HPDE6-E6E7 (cell line): ENCODE results near the gene GIPC3.
"Not testable (repeated sequence)": the region's sequence is repeated elsewhere in the genome, so short reads cannot be mapped to it uniquely, and the experiment has no call there.

Source experiments
- DNase-seq: peaks from one replicate; pipeline ENCODE4 v3.0.0; 2011; ENCODE audit warnings: missing footprints; ENCODE audit errors: extremely low spot score

Gene GIPC3

DNA sequence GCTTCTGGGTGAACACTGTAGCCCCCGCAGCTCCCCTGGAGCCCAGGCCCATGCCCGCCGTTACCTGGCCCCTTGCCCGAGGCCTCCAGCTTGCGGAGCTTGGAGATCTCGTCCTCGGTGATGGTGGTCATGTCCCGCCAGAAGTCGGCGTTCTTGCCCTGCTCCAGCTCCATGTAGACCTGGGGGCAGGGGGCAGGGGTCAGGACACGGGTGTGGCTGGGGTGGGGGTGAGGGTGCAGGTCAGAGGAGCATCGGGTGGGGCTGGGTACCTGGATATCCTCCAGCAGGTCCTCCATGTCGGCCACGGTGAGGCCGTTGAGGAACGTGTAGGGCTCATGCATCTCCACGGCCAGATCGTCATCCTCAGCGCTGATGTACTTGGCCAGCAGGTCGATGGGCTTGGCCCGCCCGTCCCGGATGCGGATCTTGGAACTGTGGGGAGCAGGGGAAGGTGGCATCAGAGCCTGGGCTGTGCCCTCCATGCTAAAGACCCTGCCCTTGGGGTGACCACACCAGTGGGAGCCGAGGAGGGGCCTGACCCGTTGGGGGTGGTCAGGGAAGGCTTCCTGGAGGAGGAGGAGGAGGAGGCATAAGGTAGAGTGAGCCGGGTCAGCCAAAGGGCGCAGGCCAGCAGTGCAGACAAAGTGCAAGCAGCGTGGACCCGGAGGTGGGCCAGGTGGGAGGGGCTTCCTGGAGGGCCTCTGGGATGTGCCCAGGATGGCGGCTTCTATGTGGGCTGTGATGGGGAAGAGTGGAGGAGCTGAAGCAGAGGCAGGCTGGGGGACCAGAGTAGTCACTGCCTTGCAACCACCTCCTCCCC, 33.7 kb downstream of the GIPC3 start:
- DNase-seq = no peak

- DNase-seq = no peak
Measured at GRCh38 chr19:3619631-3620012, 34.3 kb downstream of the GIPC3 start.

DNA sequence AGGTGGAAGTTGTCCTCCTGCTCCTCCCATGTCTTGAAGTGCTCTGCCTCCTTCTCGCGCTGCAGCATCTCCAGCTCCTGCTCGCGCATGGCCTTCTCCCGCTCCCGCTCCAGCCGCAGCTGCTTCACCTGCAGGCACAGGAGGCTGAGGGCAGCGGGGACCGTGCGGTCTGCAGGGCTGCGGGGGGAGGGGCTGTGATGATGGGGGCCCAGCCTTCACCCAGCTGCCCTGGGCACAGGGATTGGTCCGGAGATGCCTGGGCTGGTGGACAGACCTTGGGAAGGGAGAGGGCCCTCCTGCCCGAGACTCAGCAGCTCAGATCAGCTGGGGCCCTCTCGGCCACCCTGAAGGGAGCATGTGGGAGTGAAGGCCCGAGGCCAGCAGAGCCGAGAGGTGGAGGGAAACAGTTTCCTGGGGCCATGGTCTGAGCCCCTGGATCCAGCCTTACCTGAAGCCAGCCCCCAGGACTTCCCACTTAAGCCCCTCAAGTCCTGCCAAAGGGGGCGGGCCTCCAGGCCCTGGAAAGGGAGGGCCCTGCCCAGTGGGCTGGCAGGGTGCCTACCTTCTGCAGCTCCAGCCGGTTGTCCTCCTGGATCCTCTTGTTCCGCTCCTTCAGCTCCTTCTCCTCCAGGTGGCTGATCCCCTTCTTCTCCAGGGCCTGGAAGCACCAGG, 35.0 kb downstream of the GIPC3 start:
- no peak for DNase-seq

DNA sequence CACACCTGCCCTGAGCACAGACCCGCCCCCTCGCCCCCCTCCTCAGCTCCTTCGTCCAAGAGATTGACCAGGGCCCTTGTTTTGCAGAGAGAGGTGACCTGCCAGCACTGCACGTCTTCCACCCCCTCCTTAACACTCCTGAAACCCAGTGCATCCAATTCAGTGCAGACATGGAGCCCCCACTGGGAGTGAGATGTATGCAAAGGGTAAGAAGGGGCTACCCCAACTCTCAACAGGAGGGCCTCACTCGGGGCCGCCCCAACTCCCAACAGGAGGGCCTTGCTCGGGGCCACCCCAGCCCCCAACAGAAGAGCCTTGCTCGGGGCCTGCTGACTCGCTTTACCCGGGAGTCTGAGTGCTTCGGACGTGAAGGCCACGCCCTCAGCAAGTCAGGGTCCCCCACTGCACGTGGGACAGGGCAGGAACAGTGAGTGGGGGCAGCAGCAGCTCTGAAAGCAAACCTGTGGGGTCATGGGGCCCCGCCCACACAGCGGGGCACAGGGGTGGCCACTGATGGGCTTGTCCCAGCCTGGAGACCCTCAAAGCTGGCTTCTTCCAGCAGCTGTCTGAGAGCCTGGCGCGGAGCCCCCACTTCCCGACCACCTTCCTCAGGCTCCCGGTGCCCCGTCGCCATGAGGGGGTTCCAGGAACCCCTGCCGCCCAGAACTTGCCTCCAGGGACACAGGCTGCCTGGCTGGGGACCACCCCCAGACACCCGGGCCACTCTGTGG, 35.7 kb downstream of the GIPC3 start:
- DNase-seq = no peak

DNA sequence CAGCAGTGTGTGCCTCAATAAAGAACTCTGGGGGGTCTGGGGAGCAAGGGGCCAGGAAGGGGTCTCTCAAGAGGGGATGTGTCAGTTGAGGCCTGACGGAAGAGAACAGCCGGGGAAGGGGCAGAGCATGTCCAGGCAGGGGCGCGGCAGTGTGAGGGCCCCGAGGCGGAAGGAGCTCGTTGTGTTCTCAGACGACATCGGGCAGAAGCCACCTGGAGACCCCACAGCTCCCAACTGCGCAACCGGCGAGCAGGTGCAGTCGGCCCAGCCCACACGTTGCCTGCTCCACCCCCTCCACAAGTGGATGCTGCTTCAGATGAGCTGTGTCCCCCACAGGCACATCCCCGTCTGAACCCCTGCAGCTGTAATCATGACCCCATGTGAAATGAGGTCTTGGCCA, 36.4 kb downstream of the GIPC3 start:
- DNase-seq = no peak

- DNase-seq = no peak
Measured at GRCh38 chr19:3622224-3622623, 36.9 kb downstream of the GIPC3 start.

DNA sequence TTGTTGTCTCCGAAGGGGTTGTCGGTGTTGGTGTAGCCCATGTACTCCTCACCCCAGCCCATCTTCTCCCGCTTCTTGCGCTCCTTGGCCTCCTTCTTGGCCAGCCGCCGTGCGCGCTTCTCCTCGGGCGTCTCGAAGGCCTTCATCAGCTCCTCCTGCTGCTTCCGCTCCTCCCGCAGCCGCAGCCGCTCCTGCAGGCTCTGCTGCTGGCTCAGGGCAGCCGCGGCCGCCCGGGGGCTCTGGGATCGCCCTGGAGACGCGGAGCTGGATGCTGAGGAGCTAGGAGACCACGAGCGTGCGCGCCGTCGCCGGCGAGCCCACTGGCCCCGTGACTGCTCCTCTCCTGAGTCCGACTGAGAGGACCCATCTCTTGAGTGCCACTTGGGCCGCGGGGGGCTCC, 38.4 kb downstream of the GIPC3 start:
- DNase-seq = no peak

GRCh38 chr19:3625996-3626472, 40.8 kb downstream of the GIPC3 start:
- peak; percentile 13 for DNase-seq

GRCh38 chr19:3626473-3627350, 41.4 kb downstream of the GIPC3 start, which contains the start of gene CACTIN:
Gene CACTIN (minus strand): TSS chr19:3626790. CDS start chr19:3626762, 28 bp downstream.
- DNase-seq = peak; percentile 100

DNA sequence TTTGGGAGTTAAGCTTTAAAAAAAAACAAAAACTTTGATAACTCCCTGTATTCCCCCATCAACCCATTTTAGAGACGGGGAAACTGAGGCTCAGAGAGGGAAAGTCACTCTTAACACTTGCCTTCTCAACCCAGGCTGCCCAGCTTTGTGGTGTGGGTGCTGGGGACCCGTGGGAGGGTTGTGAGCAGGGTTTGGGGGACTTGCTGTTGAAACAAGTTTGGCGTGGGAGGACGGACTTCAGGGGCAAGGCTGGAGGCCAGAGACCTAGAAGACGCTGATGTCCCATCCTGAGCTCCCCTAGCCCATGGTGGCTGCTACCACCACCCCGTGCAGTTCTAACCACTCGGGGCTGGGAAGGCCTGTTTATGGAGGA, 42.1 kb downstream of the GIPC3 start:
- DNase-seq = no peak

GRCh38 chr19:3628766-3629165, 43.5 kb downstream of the GIPC3 start:
- DNase-seq = not testable (repeated sequence)

DNA sequence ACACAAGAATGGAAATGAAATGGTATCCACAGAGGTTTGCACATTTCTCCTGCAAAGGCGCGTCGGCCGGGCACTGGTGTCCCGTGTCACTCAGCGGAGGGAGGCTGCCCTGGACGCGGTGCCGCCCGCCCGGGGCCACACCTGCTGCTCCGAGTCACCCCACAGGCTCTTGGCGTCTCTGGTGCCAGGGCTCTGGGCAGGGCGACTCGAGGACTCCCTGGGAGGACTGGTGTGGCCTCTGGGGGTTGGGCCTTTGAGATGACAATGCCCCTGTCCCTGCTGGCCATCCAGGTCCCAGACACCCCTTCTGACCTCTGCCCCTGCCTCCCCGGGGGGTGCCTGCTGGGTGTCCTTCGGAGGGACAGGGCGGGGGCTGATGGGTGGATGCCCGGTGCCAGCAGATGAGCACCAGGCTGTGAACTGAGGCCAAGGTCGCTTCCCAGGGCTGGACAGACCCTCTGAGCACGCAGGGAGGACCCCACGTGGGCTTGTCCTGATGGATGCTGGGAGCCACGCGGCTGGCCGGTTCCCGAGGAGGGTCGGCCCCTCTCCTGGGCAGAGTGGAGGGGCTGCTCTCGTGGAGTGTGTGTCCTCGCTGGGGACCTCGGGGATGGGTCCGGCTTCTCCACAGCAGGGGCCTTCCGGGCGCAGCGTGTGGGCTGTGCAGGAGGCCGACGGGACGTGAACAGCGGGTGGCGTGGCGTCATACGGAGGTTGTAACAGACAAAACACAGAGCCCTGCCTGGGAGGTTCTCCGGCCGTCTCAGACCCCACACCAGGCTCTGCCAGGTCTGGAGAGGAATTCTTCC, 46.0 kb downstream of the GIPC3 start:
- DNase-seq = no peak

GRCh38 chr19:3632098-3632497, 46.8 kb downstream of the GIPC3 start:
- no peak for DNase-seq

DNA sequence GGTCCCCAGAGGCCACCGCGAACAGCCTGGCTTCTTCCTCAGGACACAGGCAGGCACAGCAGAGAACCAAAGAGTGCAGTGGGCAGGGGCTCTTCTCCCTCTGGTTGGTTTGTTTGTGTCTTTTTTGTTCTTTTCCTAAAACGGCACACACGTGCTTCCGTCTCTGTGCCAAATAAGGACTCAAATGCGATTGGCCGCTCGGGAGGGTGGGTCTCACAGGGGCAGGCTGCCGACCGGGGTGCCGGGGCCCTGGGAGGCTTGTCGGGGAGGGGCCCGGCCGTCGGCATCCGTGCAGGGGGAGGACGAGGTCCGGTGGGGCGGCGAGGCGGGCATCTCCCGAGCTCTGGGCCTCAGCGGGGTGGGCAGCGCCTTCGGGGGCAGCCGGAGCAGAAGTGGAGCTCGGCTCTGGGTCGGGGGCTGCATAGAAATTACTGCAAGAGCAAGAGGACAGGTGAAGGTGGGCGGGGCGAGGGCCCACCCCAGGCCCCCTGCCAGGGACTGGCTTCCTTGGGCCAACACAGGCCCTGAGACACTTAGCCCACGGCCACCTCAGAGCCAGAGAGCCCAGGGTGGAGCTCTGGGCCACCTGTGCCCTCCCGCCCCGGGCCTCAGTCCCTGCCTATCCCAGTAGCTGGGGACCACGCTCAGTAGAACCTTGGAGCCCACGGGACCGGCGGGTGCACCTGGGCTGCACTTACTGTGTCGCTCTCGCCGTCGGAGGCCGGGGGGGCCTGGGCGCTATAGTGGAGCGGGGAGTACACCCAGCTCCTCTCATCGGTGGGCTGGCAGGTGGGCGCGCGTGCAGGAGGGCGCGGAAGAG, 47.7 kb downstream of the GIPC3 start:
- DNase-seq = no peak

DNA sequence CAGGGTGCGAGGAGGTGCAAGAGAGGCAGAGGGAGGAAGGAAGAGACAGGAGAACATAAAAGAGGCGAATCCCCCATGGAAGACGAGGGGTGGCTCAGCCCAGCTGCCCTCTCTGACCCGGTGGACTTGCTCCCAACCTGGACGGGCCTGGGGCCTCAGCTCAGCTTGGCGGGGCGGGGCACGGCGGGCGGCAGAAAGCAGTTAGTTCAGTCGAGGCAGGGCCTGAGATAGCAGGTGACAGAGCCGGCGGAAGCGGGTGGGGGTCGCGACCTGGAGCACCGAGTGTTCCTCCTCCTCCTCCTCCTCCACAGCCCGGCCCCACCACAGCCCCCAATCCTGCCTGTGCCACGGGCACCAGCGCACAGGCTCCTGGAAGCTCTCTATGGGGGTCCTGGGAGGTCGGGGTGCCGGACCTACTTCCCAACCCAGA, 48.3 kb downstream of the GIPC3 start:
- no peak for DNase-seq

DNA sequence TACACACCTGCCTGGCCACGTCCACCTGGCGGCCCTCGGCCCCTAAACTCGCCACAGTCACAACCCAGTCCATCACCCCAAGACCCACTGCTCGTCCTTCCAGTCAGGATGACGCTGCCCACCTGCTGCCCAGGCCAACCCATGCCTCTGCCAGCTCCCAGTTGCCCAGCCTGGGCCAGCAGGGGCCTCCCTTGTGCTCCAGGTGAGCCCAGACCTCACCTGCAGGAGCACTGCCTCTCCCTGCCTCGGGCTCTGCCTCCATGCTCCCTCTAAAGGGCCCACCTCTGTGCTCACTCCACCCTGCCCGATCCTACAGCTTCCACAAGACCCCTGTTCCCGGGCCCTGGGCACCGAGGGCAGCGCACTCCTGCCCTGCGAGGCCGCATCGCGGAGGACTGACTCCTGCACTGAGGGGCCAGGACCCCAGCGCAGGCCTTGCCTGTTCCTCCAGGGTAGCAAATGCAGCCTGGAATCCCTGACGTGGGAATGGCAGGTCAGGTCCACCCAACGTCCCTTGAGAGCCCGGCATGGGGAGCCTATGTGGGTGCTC, 49.3 kb downstream of the GIPC3 start:
- DNase-seq = no peak

GRCh38 chr19:3636506-3636905, 51.2 kb downstream of the GIPC3 start:
- DNase-seq = no peak

GRCh38 chr19:3636962-3637361, 51.7 kb downstream of the GIPC3 start:
- DNase-seq = no peak

- no peak for DNase-seq
Measured at GRCh38 chr19:3637621-3638020, 52.3 kb downstream of the GIPC3 start.
